ENCODE data around the gene PRSS23. TPM values are rescaled to one million over a fixed set of nuclear protein-coding genes. Genes with fewer than 3 reads are reported as not detected.
"Not testable (repeated sequence)": the region's sequence is repeated elsewhere in the genome, so short reads cannot be mapped to it uniquely, and the experiment has no call there.

The PRSS23 gene
- total RNA-seq, 4 donors from 2014 or later: 13.0 to 29.1 (median 18.9) TPM

- Histone ChIP-seq H3K27me3 (no peaks in the 10 kb centered on the region), H3K27ac (peak overlapping the region; percentile 53), H3K4me3 (no peak overlapping the region), H3K4me1 (peaks cover 25% of the 10 kb centered on the region), H3K9me3 (no peaks in the 10 kb centered on the region), H3K36me3 (no peaks in the 10 kb centered on the region)
- WGBS: 67% methylated on average over 5 of the region's 5 CpGs
- no peak for DNase-seq (ENCODE audit: low spot score in 2 of 2)
- TF ChIP-seq POLR2AphosphoS5 (IDR thresholded peaks at IDR 0.05) (no peak), POLR2A (IDR thresholded peaks at IDR 0.05) (no peak), EP300 (IDR thresholded peaks at IDR 0.05) (no peak)
- TF ChIP-seq, protein P1, sequence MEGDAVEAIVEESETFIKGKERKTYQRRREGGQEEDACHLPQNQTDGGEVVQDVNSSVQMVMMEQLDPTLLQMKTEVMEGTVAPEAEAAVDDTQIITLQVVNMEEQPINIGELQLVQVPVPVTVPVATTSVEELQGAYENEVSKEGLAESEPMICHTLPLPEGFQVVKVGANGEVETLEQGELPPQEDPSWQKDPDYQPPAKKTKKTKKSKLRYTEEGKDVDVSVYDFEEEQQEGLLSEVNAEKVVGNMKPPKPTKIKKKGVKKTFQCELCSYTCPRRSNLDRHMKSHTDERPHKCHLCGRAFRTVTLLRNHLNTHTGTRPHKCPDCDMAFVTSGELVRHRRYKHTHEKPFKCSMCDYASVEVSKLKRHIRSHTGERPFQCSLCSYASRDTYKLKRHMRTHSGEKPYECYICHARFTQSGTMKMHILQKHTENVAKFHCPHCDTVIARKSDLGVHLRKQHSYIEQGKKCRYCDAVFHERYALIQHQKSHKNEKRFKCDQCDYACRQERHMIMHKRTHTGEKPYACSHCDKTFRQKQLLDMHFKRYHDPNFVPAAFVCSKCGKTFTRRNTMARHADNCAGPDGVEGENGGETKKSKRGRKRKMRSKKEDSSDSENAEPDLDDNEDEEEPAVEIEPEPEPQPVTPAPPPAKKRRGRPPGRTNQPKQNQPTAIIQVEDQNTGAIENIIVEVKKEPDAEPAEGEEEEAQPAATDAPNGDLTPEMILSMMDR (IDR thresholded peaks at IDR 0.05): no peak
These were observed 15.9 kb downstream of the PRSS23 start for GRCh38 chr11:86816251-86816726.

DNA sequence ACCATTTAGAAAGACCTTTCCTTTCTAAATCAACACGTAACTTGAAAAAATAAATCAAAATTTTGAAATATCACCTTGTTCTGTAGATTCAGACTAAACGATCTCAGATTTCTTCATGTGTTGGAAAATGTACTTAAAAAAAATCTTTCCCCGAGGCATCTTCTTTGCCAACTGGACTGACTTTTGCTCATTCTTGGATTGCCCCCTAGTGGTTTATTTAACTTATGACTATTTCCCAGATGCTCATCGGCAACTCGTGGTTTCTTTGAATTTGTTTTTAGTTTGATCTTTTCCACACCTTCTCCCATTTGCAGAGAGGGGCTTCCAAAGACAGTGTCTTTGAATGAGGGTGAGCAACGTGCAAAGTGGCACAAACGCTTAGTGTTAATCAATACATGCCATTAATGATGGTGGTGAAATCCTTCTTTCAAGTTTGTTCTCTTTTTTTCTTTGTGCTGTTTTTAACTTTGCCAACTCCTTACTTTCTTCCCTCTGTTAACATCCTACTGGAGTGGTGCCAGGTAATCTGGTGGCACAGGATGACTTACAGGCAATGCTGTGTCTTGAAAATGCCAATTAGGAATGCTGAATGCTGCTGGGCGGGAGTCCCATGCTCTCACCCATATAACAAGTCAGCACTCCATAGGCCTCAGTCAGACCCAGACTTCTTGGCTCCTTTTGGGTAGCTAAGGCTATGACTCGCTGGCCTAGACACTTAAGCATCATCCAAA lies 18.3 kb downstream of the PRSS23 start:
- Histone ChIP-seq H3K27ac (no peak overlapping the region), H3K4me1 (peaks cover 25% of the 10 kb centered on the region), H3K27me3 (no peaks in the 10 kb centered on the region), H3K36me3 (no peaks in the 10 kb centered on the region), H3K9me3 (no peaks in the 10 kb centered on the region), H3K4me3 (no peak overlapping the region)
- no peak for DNase-seq (ENCODE audit: low spot score in 2 of 2)
- TF ChIP-seq POLR2AphosphoS5 (IDR thresholded peaks at IDR 0.05) (no peak), POLR2A (IDR thresholded peaks at IDR 0.05) (no peak), EP300 (IDR thresholded peaks at IDR 0.05) (no peak)
- TF ChIP-seq, protein P1 (IDR thresholded peaks at IDR 0.05): peak; percentile 63 to 88
- WGBS: 15% methylated on average over 9 of the region's 9 CpGs

GRCh38 chr11:86824139-86824538 lies 23.8 kb downstream of the PRSS23 start:
- not testable (repeated sequence) for H3K9me3 ChIP-seq; H3K36me3 ChIP-seq; H3K27ac ChIP-seq; H3K4me3 ChIP-seq; DNase-seq (ENCODE audit: low spot score in 2 of 2); H3K27me3 ChIP-seq; H3K4me1 ChIP-seq
- 97% methylated on average over 3 of the region's 3 CpGs for WGBS

- 95% methylated on average over 6 of the region's 6 CpGs for WGBS
- H3K36me3 ChIP-seq; H3K27me3 ChIP-seq; H3K4me1 ChIP-seq; H3K27ac ChIP-seq; H3K4me3 ChIP-seq; H3K9me3 ChIP-seq; DNase-seq (ENCODE audit: low spot score in 2 of 2): not testable (repeated sequence)
These were observed 34.0 kb downstream of the PRSS23 start for GRCh38 chr11:86834376-86834775.

DNA sequence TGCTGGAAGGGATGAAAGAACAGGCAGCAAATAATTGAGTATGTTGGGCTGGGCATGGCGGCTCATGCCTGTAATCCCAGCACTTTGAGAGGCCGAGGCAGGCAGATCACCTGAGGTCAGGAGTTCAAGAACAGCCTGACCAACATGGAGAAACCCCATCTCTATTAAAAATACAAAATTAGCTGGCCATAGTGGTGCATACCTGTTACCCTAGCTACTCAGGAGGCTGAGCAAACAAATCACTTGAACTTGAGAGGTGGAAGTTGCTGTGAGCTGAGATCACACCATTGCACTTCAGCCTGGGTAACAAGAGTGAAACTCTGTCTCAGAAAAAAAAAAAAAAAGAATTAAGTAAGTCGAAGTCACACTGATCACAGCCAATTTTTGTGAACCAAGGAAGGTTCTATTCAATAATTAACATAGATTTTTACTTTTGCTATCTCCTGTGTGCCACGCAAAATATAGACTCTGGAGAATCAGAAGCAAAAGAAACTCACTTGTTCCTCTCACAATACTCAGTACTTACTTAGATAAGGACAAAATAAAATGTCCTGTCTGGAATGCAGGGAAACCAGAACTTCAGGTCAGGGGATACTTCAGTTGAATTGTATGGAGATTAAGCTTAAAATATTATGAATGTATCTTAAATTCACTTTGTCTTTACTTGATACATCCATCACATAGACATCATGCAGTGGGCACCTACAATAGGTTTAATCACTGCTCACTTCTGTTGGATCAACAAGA lies 44.6 kb downstream of the PRSS23 start:
- H3K4me3 ChIP-seq; H3K27me3 ChIP-seq; H3K9me3 ChIP-seq; DNase-seq (ENCODE audit: low spot score in 2 of 2); H3K4me1 ChIP-seq; H3K36me3 ChIP-seq; H3K27ac ChIP-seq: not testable (repeated sequence)
- 80% methylated on average over 4 of the region's 4 CpGs for WGBS

GRCh38 chr11:86848132-86848531 lies 47.8 kb downstream of the PRSS23 start:
- H3K9me3 ChIP-seq: no peaks in the 10 kb centered on the region
- no peak for DNase-seq (ENCODE audit: low spot score in 2 of 2)
- TF ChIP-seq, protein P1 (IDR thresholded peaks at IDR 0.05): no peak
- no peak for TF ChIP-seq POLR2A (IDR thresholded peaks at IDR 0.05)
- H3K36me3 ChIP-seq: no peaks in the 10 kb centered on the region
- H3K4me3 ChIP-seq: no peak overlapping the region
- 31% methylated on average over 1 of the region's 1 CpG for WGBS
- H3K4me1 ChIP-seq: no peaks in the 10 kb centered on the region
- no peaks in the 10 kb centered on the region for H3K27me3 ChIP-seq
- no peak overlapping the region for H3K27ac ChIP-seq

Measured in suprapubic skin (tissue), 4 donors.